GM21529 (cell line): ENCODE measurements around the gene KRTAP4-3.
"Not testable (repeated sequence)": the region's sequence is repeated elsewhere in the genome, so short reads cannot be mapped to it uniquely, and the experiment has no call there.

Experiments
- ATAC-seq: cut with Tn5 transposase; IDR thresholded peaks from one replicate; pipeline ENCODE4 v1.9.1; 2021; ENCODE audit not compliant: unreplicated experiment

Gene KRTAP4-3

DNA sequence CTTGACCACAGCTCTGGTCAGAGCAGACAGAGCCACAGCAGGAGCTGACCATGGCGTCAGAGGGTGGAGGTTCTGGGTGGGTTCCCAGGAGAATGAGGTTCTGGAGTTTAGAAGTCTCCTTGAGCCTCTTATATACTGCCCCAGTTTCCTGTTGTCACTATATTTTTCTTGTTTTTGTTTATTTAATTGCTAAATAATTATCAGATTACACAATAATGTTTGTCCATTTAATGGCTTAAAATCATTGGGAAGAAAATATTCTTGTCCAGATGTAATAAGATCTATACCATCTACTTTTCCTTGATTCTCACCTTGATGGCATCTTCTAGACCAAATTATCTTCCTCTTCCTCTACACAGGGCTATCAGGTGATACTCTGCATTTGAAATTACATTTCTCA lies at the start of gene KRTAP4-3:
KRTAP4-3 (minus strand) TSS at position 101 of the 400 bp plus-strand sequence; CDS start at position 52, 49 bp downstream.
- no peak for ATAC-seq

DNA sequence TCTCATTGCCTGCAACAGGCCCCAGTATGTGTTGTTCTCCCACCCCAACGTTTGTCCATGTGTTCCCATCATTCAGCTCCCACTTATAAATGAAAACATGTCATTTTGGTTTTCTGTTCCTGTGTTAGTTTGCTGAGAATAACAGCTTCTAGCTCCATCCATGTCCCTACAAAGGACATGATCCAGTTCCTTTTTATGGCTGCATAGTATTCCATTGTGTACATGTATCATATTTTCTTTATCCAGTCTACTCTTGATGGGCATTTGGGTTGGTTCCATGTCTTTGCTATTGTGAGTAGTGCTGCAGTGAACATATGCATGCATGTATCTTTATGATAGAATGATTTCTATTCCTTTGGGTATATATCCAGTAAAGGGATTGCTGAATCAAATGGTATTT lies 47.7 kb upstream of the KRTAP4-3 start:
- ATAC-seq = no peak

- ATAC-seq = no peak
Measured at GRCh38 chr17:41212524-41213169, 44.6 kb upstream of the KRTAP4-3 start.

GRCh38 chr17:41211845-41212466 lies 43.9 kb upstream of the KRTAP4-3 start:
- ATAC-seq = no peak

DNA sequence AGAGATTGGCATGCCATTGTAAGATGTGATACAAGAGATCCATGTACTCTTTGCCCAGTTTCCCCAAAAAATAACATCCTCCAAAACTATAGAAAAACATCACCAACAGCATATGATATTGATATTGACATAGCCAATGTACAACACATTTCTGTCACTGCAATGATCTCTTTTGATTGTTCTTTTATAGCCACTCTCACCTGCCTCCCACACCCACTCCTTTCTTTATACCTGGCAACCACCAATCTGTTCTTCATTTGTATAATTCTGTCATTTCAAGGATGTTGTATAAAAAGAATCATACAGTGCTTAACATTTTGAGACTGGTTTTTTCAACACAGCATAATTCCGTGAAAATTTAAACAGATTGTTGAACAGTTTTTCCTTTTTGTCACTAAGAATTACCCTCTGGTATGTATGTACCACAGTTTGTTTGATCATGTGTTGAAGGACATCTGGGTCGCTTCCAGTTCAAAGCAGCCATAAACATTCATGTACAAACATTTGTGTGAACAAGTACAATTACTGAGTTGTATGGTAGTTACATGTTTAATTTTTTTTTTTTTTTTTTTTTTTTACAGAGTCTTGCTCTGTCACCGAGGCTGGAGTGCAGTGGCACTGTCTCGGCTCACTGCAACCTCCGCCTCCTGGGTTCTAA lies 31.5 kb upstream of the KRTAP4-3 start:
- no peak for ATAC-seq

DNA sequence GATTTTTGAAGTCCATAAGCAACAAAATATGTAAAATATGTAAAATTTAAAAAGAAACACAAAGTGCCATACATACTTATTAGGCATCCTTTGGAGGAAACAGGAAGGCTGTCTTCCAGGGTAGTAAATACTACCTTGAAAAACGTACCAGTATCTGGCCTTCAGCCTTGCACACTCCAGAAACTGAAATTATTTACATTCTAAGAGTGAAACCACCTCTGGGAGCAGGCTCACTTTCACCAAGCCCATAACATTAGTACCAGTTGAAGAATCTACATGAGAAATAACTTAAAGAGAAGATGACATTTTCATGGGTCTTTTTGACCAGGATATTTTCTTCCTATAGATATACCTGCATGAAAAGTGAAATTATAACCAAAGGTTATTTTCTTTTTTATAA lies 28.0 kb upstream of the KRTAP4-3 start:
- no peak for ATAC-seq

GRCh38 chr17:41190328-41190727 lies 22.3 kb upstream of the KRTAP4-3 start:
- ATAC-seq = no peak

DNA sequence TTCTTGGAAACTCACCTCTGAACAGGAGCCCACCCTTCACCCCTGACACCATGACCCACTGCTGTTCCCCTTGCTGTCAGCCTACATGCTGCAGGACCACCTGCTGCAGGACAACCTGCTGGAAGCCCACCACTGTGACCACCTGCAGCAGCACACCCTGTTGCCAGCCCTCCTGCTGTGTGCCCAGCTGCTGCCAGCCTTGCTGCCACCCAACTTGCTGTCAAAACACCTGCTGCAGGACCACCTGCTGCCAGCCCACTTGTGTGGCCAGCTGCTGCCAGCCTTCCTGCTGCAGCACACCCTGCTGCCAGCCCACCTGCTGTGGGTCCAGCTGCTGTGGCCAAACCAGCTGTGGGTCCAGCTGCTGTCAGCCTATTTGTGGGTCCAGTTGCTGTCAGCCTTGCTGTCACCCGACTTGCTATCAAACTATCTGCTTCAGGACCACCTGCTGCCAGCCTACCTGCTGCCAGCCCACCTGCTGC lies 21.9 kb upstream of the KRTAP4-3 start, which contains the start of gene KRTAP9-1:
KRTAP9-1 (plus strand) TSS at position 51 of the 482 bp plus-strand sequence; CDS start at position 51, 0 bp downstream.
- ATAC-seq = not testable (repeated sequence)

DNA sequence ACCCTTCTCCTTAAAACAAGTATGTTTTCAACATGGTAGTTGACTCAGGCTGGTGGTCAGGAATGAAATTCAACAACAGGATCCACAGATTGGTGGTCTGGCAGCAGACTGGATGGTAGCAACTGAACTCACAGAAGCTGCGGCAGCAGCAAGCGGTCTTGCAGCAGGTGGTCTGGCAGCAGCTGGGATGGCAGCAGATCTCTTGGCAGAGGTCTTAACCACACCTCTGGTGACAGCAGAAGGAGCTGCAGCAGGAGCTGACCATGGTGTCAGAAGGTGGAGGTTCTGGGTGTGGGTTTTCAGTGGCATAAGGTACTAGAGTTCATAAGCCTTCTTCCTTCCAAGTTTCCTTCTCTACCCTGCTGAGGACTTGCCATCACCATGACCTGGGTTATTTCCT lies 18.9 kb upstream of the KRTAP4-3 start:
- no peak for ATAC-seq

GRCh38 chr17:41185001-41185400 lies 17.0 kb upstream of the KRTAP4-3 start:
- ATAC-seq = no peak

GRCh38 chr17:41184480-41184961 lies 16.5 kb upstream of the KRTAP4-3 start, which contains the start of gene KRTAP4-1:
Gene KRTAP4-1, minus strand, starts transcription at chr17:41184911. Its CDS starts 57 bp downstream, at chr17:41184854.
- ATAC-seq = no peak

- ATAC-seq = no peak
Measured at GRCh38 chr17:41178843-41179616, 11.0 kb upstream of the KRTAP4-3 start.

DNA sequence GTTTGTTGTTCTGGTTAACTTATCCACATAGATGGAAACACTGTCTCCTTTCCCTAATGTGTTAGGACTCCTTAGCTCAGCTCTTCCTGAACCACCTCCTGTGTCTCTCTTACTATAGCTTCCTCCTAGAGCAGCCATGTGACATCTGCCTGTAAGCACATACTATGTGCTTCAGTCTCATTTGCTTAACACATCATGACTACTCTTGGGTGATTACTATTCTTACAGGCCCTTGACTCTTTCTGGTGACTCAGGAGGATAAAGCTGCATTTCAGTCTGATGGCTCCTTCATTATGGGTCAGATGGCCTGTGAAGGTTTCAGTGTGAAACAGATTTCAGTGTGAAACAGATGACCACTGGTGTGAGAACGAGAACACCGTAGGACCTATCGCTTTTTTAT lies 10.3 kb upstream of the KRTAP4-3 start:
- ATAC-seq = no peak

- no peak for ATAC-seq
Measured at GRCh38 chr17:41177727-41178271, 9.8 kb upstream of the KRTAP4-3 start, which contains the start of gene KRTAP4-2. Gene KRTAP4-2, minus strand, starts transcription at chr17:41178221. Its CDS starts 57 bp downstream, at chr17:41178164.

DNA sequence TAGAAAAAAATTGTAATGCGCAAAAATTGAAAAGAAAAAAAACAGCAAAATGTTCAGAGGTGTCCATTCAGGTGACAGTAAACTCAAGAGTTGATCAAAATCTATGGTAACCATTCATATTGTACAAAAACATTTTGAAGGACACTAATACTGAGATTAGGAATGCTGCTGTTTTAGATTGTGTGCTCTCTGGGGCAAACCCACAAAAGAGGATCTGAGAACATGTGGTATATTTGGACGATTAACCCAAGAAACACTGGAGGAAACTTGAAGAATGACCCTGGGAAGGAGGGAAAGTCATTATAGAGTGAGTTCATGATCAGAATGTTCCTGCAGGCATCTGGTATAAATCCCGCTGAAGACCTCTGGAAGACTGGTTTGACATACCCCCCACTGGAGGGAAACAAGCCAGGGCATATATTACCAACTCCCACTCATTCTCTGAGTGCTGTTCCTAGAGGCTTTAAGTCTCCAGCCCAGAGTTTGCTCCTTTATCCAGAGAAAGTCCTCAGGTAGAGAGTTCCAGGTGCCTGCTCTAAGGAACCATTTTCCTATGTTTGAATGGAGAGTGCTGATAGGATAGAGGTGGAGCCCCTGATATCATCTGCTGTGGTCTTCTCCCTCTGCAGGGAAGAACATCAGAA lies 8.8 kb upstream of the KRTAP4-3 start:
- no peak for ATAC-seq

GRCh38 chr17:41171886-41172285 lies 3.9 kb upstream of the KRTAP4-3 start:
- no peak for ATAC-seq

- no peak for ATAC-seq
Measured at GRCh38 chr17:41167561-41167960, 460 bp downstream of the KRTAP4-3 start.

GRCh38 chr17:41163828-41164227 lies 4.2 kb downstream of the KRTAP4-3 start:
- no peak for ATAC-seq

- no peak for ATAC-seq
Measured at GRCh38 chr17:41160648-41161047, 7.4 kb downstream of the KRTAP4-3 start, which contains the start of gene KRTAP4-4. Gene KRTAP4-4, minus strand, starts transcription at chr17:41160748. Its CDS starts 57 bp downstream, at chr17:41160691.

- ATAC-seq = not testable (repeated sequence)
Measured at GRCh38 chr17:41160190-41160589, 7.8 kb downstream of the KRTAP4-3 start.
